ENCODE results near the gene PRKAA1.

GRCh38 chr5:40780199-40780598, 18.0 kb downstream of the PRKAA1 start:
- TF ChIP-seq EZH2 (IDR thresholded peaks at IDR 0.05; ENCODE audit: borderline replicate concordance, low read length): no peak
- TF ChIP-seq CTCF (IDR thresholded peaks at IDR 0.05; ENCODE audit: low read length): no peak

All from OCI-LY1 (cell line).